Measurements from ENCODE around the gene COQ8A.

COQ8A gene

DNA sequence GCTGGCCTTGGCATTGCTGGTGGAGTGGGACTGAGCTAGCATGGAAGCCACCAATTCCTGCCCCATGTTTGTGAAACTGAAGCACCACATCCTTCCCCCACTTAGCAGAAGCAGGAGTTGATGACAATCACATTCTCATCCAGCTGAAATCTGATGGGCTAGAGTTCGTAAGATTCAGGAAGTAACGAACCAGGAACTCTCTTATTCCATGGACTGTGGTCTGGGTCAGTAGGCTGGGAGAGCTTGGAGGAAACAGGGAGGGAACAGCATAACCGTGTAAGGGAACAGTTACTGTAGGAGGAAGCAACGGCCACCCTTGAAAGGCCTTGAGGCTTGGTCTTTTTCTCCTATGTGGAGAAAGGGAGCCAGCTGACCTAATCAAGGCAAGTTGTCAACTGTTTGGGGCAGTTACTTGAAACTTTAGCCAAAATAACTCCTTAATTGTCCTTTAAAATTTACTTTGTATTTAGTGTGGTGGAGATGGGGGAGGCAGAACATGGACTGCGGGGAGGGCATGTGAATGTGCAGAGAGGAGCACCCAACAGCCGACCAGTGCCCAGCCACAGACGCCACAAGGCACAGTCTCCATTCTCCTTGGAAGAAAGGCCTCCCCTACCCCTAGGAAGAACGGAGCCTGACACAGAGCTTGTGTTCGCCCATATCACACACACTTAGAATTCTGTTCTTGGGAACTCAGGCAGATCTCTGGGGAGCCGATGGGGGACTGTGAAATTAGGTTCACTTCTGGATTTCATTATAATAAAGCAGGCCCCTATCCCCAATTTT is 2.0 kb upstream of the COQ8A start:
- peak overlapping the region; percentile 72 for H3K4me2 ChIP-seq (ENCODE audit: insufficient read depth, low read length)
- H3K9ac ChIP-seq (ENCODE audit: low read depth, low read length): peak overlapping the region; percentile 78
- DNase-seq: no peak
- no peaks in the 10 kb centered on the region for H3K36me3 ChIP-seq (ENCODE audit: insufficient read depth, low read length)
- H3K9me3 ChIP-seq (ENCODE audit: insufficient read depth, low read length, severe bottlenecking): peaks cover 12% of the 10 kb centered on the region
- peak overlapping the region; percentile 88 for H2AFZ ChIP-seq (ENCODE audit: low read depth, low read length)
- no peaks in the 10 kb centered on the region for H3K27me3 ChIP-seq (ENCODE audit: insufficient read depth, low read length, poor library complexity)
- H3K4me1 ChIP-seq (ENCODE audit: insufficient read depth, low read length): peaks cover 36% of the 10 kb centered on the region
- no peak for ATAC-seq (ENCODE audit: insufficient read depth, low read depth)
- peaks cover 5% of the 10 kb centered on the region; the same call in 1 of the 2 replicates for H4K20me1 ChIP-seq (ENCODE audit: insufficient read depth, low read length)
- TF ChIP-seq CTCF (IDR thresholded peaks at IDR 0.05; ENCODE audit: borderline replicate concordance, extremely low read depth, low read length, poor library complexity, severe bottlenecking) (no peak), EZH2 (IDR thresholded peaks at IDR 0.05; ENCODE audit: borderline replicate concordance, low read depth, low read length, severe bottlenecking) (no peak)
- peak overlapping the region; percentile 98 for H3K27ac ChIP-seq (ENCODE audit: low read length)
- peaks cover 28% of the 10 kb centered on the region for H3K79me2 ChIP-seq (ENCODE audit: insufficient read depth, low read length)
- peak overlapping the region in 1 of 2 experiments; percentile 95; a peak in 2 of 4 replicates for H3K4me3 ChIP-seq (ENCODE audit: low read depth in 1 of 2, low read length in 2 of 2)

- Histone ChIP-seq H3K27me3 (ENCODE audit: insufficient read depth, low read length, poor library complexity) (no peaks in the 10 kb centered on the region), H4K20me1 (ENCODE audit: insufficient read depth, low read length) (peaks cover 9% of the 10 kb centered on the region; the same call in 1 of the 2 replicates), H3K4me3 (ENCODE audit: low read depth in 1 of 2, low read length in 2 of 2) (peak overlapping the region; percentile 46 to 95), H3K27ac (ENCODE audit: low read length) (peak overlapping the region; percentile 98), H3K79me2 (ENCODE audit: insufficient read depth, low read length) (peaks cover 35% of the 10 kb centered on the region), H3K9me3 (ENCODE audit: insufficient read depth, low read length, severe bottlenecking) (peaks cover 12% of the 10 kb centered on the region), H3K4me1 (ENCODE audit: insufficient read depth, low read length) (peaks cover 36% of the 10 kb centered on the region), H3K36me3 (ENCODE audit: insufficient read depth, low read length) (no peaks in the 10 kb centered on the region), H2AFZ (ENCODE audit: low read depth, low read length) (peak overlapping the region; percentile 88), H3K9ac (ENCODE audit: low read depth, low read length) (peak overlapping the region; percentile 78), H3K4me2 (ENCODE audit: insufficient read depth, low read length) (peak overlapping the region; percentile 72)
- ATAC-seq (ENCODE audit: insufficient read depth, low read depth) (no peak), DNase-seq (peak; percentile 26)
- TF ChIP-seq EZH2 (IDR thresholded peaks at IDR 0.05; ENCODE audit: borderline replicate concordance, low read depth, low read length, severe bottlenecking) (no peak), CTCF (IDR thresholded peaks at IDR 0.05; ENCODE audit: borderline replicate concordance, extremely low read depth, low read length, poor library complexity, severe bottlenecking) (no peak)
These were observed 1.1 kb upstream of the COQ8A start for GRCh38 chr1:226938903-226939437.

- peak overlapping the region; percentile 72 for H3K4me2 ChIP-seq (ENCODE audit: insufficient read depth, low read length)
- H3K4me1 ChIP-seq (ENCODE audit: insufficient read depth, low read length): peaks cover 36% of the 10 kb centered on the region
- H4K20me1 ChIP-seq (ENCODE audit: insufficient read depth, low read length): peaks cover 9% of the 10 kb centered on the region; the same call in 1 of the 2 replicates
- H3K9me3 ChIP-seq (ENCODE audit: insufficient read depth, low read length, severe bottlenecking): peaks cover 11% of the 10 kb centered on the region
- peak overlapping the region; percentile 88 for H2AFZ ChIP-seq (ENCODE audit: low read depth, low read length)
- H3K79me2 ChIP-seq (ENCODE audit: insufficient read depth, low read length): peaks cover 35% of the 10 kb centered on the region
- peak overlapping the region; percentile 46 to 95 for H3K4me3 ChIP-seq (ENCODE audit: low read depth in 1 of 2, low read length in 2 of 2)
- peak; percentile 34 for ATAC-seq (ENCODE audit: insufficient read depth, low read depth)
- peak overlapping the region; percentile 78 for H3K9ac ChIP-seq (ENCODE audit: low read depth, low read length)
- peak; percentile 11 for TF ChIP-seq CTCF (IDR thresholded peaks at IDR 0.05; ENCODE audit: borderline replicate concordance, extremely low read depth, low read length, poor library complexity, severe bottlenecking)
- TF ChIP-seq EZH2 (IDR thresholded peaks at IDR 0.05; ENCODE audit: borderline replicate concordance, low read depth, low read length, severe bottlenecking): no peak
- peak overlapping the region; percentile 98 for H3K27ac ChIP-seq (ENCODE audit: low read length)
- no peaks in the 10 kb centered on the region for H3K27me3 ChIP-seq (ENCODE audit: insufficient read depth, low read length, poor library complexity)
- H3K36me3 ChIP-seq (ENCODE audit: insufficient read depth, low read length): no peaks in the 10 kb centered on the region
- DNase-seq: no peak
These were observed 561 bp upstream of the COQ8A start for GRCh38 chr1:226939438-226940028.

Measured in DND-41 (cell line).